GM11168 (cell line): Measurements from ENCODE around the gene GLB1L2.

ENCODE experiments used
- in situ Hi-C: fragments of 300-500 bp; cut with MboI; formaldehyde crosslinking; loops from one replicate; pipeline ENCODE4 v1.12.0; 2022; ENCODE audit warnings: low sequenced_read_pairs; ENCODE audit not compliant: unreplicated experiment

GLB1L2 gene

DNA sequence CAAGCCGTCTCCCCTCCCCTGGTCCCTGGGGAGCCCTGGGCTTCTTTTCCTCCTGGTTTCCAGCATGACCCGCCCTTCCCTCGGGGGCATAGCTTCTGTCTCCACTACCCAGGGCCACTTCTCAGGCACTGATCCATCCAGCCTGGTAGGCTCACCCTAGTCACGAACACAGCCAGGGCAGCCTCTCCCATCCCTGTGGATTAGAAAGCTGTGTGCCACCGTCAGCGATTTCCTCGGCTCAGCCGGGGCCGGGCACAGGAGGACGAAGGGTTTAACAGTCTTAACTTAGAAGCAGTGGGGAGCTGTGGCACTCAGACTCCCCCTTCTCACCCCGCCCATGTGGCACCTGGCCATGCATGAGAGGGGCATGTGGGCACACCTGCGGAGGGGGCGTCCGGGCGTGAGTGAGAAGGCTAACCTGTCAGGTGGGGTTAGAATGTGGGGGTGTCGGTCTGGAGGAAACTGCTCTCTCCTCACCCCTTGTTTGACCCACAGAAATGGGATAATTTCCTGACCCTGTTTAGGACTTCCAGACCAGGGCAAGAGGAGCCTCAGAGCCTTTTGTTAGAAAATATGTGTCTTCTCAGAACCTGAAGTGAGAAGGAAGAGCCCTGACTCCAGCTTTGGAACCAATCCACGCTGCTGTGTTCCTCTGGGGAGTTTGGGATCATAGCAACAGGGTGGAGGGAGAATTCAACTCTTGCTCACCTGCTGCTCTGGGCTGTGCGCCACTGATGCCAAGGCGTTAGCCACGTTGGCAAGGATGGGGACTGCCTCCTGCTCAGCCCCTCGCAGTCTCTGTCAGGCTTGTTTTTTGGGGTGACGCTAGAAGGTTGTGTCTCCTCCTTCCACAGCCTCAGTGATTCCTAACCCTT, 14.6 kb downstream of the GLB1L2 start:
- in situ Hi-C loops: no loop called here

DNA sequence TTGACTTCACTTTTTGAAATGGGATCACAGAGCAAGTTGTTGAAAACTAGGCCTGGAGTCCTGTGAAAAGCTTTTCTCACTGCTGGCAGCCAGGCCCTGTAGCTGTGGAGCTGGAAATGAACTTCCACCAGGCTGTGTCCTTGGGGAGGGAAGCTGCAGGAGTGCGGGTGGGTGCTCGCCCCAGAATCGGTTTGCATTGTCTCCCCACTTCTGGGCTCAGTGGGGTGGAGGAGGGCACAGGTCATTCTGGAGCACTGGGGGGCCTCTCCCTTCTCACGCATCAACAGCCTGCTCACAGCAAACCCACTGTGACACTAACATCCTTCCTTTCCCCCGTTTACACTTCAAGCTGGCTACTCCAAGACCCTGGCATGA, 15.2 kb downstream of the GLB1L2 start:
- in situ Hi-C loops: no loop called here

DNA sequence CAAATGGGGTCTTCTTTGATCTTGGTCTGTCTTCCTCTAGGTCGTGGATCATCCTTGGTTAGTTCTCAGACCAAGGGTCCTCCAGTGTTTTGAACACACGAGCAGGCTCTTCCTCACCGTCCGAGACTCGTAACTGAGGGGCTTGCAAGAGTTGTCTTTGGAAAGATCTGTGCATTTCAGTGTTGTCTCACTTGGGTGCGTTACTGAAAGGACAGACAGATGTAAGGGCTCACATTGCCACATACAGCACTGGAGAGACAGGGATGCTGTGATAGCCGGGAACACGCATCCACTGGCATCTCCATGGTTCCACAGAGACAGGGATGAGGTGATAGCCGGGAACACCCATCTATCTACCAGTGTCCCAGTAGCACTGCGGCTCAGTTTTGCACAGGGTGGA, 15.7 kb downstream of the GLB1L2 start:
- in situ Hi-C loops: no loop called here

DNA sequence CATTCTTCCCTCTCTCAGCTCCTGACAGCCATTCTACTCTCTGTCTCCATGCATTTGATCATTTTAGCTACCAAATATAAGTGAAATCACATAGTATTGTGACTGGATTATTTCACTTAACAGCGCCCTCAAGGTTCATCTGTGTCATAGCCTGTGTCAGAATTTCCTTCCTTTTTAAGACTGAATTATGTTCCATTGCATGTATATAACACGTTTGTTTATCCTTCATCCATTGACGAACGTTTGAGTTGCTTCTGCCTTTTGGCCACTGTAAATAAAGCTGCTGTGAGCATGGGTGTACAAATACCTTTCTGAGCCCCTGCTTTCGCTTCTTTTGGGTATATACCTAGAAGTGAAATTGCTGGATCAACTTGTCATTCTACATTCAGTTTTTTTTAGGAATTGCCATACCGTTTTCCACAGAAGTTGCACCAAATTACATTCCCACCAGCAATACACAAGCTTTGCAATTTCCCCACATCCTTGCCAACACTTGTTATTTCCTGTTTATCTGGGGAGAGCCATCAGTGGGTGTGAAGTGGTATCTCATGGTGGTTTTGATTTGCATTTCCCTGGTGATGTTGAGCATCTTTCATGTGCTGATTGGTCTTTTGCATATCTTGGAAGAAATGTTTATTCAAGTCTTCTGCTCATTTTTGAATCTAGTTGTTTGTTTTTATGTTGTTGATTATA, 17.5 kb downstream of the GLB1L2 start:
- in situ Hi-C loops: no loop called here

DNA sequence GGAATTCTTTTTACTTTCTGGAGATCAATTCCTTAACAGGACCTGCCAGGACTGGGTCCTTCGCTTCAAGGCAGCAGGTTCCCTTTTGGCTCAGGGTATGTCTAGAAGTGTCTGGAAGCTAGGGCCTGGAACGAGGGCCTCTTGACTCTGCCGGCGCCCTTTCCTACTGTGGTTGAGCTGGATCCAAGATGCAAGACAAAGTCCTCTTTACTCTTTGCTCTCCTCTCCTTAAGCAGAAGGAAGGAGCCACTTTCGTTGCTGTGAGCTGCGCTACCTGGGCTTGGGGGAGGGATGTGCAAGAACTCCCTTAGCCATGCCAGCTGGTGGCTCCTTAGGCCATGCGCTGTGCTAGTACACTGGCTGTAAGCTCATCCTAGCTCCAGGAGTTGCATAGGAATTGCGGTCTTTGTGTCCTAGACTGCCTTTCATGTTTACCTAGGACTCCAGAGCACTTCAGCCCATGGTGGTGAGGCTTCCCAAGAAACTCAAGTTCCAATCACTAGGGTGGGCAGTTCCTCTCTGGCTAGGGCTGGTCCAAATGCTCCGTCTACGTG, 18.1 kb downstream of the GLB1L2 start:
- in situ Hi-C loops: no loop called here

DNA sequence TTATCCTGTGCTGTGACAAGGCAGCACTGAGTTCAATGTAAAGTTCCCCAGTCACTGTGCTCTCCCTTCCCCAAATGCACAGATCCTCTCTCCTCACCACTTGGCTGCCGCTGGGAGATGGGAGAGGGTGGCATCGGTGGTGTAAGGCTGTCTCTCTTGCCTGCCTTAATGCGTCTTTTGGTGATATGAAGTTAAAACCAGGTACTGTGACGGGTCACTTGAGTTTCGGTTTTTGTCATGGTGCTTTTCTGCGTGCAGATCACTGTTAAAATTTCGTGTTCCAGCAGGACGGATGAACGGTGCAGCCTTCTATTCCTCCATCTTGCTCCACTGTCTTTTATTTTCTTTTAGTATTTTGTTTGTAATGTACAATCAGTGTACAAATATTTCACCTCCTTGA, 18.6 kb downstream of the GLB1L2 start:
- in situ Hi-C loops: no loop called here

DNA sequence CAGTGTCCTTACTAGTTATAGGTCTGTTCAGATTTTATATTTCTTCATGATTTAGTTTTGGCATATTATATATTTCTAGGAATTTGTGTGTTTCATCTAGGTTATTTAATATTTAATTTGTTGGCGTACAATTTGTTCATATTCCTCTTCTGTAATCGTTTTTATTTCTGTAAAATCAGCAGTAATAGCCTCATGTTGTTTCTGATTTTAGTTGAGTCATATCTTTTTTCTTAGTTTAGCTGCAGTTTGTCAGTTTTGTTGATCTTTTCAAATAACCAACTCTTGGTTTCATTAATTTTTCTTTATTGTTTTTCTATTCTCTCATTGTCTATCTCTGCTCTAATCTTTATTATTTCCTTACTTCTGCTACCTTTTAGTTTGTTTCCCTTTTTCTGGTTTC, 20.3 kb downstream of the GLB1L2 start:
- in situ Hi-C loops: no loop called here

DNA sequence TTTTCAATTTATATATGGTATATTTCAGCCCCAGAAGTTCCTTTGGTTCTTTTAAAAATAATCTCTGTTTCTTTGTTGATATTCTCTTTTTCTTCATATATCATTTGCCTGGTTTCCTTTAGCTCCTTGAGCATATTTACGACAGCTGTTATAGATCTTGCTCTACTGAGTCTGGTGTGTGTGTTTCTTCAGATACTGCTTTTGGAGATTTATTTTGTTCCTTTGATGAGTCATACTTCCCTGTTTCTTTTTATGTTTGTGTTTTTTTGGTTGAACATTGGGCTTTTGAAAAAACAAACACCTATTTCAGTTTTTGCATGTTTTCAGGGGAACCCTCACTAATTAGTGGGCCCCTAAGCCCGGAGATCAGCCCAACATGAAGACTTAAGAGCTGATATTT, 23.3 kb downstream of the GLB1L2 start:
- in situ Hi-C loops: no loop called here

DNA sequence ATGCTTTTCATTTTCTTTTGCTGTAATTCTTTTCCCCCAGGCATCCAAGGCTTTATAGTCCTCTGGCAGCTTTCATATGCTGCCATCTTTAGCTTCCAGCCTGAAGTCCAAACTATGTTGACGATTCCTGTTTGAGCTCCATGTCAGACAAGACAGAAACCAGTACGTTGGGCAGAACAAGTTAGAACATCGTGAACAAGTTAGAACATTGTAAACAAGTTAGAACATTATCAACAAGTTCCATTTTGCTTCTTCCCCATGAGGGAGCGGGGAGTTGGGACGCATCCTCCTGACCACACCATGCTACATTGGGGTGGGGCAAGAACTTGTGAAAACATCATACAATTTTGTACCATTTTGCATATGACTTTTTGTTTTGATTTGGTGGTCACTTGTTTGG, 23.9 kb downstream of the GLB1L2 start:
- in situ Hi-C loops: no loop called here

DNA sequence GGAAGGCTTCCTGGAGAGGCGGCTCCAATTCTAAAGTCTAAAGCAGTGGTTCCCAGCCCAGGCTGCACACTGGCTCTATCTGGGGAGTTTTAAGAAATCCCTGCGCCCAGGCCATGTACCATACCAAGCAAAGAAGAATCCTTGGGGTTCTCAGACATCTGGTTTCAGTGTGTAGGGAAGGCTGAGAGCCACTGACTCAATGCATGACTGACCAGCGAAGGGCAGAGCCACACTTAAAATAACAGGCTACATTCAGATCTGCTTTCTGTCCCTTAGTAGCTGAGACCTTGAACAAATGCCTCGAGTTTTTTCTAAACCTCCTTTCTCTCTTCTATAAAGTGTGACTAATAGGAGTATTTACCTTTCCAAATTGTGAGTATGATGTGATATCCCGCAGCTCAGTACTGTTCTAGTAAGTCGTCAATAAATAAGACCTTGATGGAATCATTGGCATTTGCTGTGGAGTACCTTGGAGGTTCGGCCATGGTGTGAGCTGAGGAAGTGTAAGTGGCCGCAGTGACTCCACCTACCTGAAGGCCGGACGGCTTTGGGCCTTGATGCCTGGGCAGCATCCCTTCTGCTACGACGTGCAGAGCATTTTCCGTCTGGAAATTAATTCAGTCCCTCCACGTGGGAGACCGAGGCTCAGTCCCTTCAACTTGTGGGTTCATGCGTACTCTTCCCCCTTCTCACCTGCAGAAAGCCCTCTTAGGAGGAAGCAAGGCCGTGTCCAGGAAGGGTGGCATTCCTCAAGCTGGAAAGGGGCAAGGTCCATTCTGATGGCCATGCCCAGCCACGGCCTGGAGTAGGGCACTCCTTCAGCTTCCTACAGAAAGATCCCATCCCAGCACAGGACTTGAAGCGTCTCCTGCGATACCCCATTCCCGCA, 25.1 kb downstream of the GLB1L2 start:
- in situ Hi-C loops: no loop called here

DNA sequence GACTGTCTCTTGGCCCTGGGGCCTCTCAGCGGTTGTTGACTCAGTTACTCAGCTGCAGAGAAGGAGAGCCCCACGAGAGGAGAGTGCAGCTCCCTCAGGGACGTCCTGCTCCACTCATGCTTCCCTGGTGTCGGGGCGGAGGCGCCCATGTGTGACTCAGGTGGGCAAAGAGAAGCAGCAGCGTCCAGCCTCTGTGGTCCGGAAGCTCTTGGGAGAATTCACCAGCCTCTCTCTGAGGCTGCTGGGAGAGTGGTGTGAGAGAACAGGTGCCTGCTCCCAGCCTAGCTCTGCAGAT, 25.7 kb downstream of the GLB1L2 start:
- in situ Hi-C loops: no loop called here

DNA sequence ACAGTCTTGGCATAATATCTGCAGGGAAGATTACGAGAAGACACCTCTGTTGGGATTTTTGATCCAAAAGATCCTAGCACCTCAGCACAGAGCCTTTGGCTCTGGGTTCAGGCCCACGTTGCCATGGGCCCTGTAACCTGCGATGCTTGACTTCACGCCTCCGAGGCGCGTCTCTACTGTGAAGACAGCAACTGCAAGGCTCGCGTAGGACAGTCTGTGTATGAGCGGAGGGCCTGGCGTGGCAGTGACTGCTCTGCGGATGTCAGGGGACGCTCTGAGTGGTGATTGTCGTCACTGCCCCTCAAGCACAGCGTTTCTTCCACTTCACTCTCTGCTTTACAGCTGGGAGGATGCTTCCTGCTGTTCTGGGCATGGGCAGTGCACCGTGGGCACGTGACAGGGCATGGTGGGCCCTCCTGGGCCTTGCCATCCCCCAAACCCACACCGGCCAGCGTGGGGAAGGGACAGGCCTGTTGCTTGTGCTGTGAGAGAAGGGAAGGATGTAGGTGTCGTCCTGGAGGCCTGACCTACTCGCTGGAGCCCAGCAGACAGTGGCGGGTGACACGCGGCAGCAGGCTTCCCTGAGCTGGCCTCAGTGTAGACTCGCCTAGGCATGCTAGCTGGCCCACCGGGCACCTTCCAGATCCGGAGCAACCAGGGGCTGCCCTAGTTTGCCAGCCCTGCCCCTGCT, 26.5 kb downstream of the GLB1L2 start:
- in situ Hi-C loops: no loop called here

DNA sequence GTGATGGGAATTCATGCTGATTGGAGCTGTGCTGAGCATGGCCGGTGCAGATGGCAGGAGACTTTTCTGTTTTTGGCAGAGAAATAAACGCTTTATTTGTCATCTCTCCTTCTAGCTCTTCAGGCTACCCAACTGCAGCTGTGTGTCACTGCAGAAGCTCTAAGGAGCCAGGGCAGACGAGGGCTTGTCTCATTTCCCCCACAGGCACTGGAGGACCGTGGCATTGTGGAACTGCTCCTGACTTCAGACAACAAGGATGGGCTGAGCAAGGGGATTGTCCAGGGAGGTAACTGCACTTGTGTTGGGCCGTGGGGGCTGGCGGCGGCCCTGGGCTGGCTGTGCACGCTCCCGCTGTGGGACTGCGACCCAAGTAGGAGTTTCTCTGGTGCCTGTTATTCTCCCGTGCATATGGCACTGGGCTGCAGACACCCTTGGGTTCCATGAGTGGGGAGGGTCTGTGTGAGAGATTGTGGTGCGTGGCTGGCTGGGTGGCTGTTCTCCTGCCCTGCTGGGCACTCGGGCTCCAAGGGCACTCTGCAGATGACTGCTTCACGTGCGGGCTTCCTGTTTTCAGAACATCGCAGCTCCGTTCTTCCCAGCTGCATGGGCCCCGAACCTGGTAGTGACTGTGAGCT, 27.2 kb downstream of the GLB1L2 start:
- in situ Hi-C loops: no loop called here

DNA sequence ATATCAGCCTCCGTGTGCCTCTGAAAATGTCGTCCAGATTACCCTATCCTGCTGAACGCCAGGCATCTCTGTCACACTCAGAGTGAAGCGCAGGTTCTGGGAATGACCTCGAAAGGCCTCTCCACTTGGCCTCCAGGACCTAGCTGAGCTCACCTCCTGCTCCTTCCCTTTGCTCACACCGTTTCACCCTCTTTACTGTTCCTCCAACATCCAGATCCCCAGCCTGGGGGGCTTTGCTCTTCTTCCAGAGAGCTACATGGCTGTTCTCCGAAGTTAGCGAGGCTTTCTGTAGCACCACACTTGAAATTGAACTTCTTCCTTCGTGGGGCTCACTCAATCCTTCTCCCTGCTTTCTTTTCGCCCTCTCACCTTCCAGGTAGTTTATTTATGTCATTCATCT, 27.9 kb downstream of the GLB1L2 start:
- in situ Hi-C loops: no loop called here

DNA sequence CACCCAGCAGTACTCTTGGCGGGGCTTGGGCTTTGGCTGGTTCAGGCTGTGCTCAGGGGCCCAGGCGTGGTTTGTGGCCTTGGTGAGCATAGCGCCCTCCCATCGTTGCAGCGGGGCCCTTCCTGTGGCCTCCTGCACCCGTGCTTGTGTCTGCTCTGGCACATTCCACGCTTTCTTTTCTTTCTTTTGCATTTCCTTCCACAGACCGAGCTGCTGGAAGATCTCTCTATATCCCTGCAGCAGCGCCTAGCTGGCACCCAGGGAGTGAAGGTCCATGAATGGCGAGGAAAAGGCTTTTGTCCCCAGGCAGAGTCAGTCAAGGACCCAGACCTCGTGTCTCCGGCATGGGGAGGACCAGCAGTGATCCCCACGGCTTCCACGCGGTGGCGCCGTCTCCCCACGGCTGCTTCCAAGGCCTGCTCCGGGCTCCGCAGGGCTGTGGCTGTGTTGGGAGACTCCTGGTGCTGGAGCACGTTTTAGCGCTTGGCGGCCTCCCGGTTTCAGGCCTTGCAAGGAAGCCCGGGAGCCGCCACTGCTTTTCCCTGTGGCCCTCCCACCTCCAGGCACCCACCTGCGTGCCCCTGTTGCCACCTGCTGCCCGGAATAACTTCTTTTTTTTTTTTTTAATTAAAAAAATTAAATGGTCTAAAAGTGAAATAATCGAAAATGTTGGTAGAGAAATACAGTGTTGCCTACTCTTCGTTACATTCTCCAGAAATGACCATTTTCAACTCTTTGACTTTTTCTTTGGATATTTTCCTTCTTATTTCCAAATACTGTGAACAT, 28.5 kb downstream of the GLB1L2 start:
- in situ Hi-C loops: no loop called here

DNA sequence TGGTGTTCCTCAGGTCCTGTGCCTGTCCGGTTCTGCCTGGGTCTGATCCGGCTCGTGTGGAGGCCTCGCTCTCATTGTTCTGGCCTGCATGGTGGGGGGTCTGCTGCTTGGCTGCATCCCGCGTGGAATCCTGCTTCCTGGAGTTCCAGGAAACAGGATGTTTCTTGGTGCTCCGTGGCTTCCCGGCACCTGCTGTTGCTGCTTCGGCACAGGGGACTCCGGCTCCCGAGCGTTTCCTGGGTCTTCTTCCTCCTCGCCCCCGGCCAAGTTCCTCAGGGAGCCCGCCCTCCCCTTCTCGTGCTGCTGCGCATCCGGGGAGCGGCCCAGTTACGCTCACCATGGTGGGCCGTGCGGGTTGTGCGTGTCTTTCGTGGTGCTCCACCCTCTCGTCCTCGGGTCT, 29.9 kb downstream of the GLB1L2 start:
- in situ Hi-C loops: no loop called here

DNA sequence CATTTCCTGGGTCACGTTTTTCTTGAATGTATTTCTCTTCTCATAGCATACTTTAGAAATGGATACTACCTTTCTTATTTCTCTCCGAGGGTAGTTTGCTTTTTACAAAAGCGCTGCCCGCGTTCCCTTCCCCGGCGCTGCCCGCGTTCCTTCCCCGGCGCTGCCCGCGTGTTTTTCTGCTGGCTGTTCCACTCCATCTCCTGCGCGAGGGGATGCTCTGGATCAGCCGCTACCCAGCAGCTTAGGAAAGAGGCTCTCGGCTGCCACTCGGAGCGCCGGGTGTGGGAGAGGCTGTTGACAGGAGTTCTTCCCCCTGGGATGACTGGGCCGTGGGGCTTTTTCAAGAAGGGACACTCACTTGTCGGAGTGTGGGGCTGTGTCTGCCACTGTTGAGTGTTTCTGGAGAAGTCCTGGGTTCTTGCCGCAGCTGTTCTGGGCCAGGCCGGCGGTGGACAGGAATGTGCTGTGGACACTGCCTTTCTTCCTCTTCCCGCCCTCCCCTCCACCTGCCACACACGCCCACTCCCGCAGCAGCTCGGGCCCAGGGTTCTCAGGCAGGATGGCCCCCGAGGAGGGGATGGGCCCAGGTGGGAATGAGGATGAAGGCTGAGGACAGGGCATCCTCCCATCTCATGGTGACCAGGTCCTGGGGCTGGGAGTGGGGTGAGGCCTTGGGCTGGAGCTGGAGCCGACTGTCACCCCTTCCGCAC, 30.6 kb downstream of the GLB1L2 start:
- in situ Hi-C loops: no loop called here

DNA sequence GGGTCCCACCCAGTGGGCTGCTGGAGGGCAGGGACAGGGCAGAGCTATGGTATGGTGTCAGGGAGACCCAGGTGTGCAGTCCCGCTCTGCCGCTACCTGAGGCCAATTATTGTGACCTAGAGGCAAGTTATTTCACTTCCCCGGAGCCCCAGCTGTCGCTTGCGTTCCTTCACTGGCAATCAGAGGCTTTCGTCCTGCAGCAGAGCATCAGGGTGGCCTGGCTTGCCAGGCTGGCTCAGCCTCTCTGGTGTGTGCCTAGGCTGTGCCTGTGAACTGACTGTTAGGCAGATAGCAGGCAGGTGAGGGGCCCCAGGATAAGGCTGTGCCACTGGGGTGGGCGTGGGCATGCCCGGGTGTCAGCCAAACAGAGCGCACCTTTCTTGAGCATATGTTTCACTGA, 31.4 kb downstream of the GLB1L2 start:
- in situ Hi-C loops: no loop called here
